ENCODE results near the gene KRT71.

The KRT71 gene

GRCh38 chr12:52582486-52582885, 29.5 kb upstream of the KRT71 start:
- Mint-ChIP-seq H3K36me3 (no peaks in the 10 kb centered on the region), H3K9me3 (no peaks in the 10 kb centered on the region), H3K4me1 (no peaks in the 10 kb centered on the region), H3K27ac (no peak overlapping the region), H3K27me3 (peaks cover 7% of the 10 kb centered on the region), H3K4me3 (no peak overlapping the region)
- ATAC-seq (ENCODE audit: low read depth) (no peak), DNase-seq (ENCODE audit: low spot score in 2 of 2) (no peak)

- H3K36me3 Mint-ChIP-seq: no peaks in the 10 kb centered on the region
- no peaks in the 10 kb centered on the region for H3K4me1 Mint-ChIP-seq
- H3K27ac Mint-ChIP-seq: no peak overlapping the region
- H3K27me3 Mint-ChIP-seq: peaks cover 7% of the 10 kb centered on the region
- no peak for DNase-seq (ENCODE audit: low spot score in 2 of 2)
- no peak overlapping the region for H3K4me3 Mint-ChIP-seq
- no peaks in the 10 kb centered on the region for H3K9me3 Mint-ChIP-seq
- no peak for ATAC-seq (ENCODE audit: low read depth)
These were observed 28.5 kb upstream of the KRT71 start for GRCh38 chr12:52581481-52581880.

- Mint-ChIP-seq H3K4me3 (no peak overlapping the region), H3K9me3 (no peaks in the 10 kb centered on the region), H3K36me3 (no peaks in the 10 kb centered on the region), H3K4me1 (no peaks in the 10 kb centered on the region), H3K27me3 (peaks cover 7% of the 10 kb centered on the region), H3K27ac (no peak overlapping the region)
- ATAC-seq (ENCODE audit: low read depth) (no peak), DNase-seq (ENCODE audit: low spot score in 2 of 2) (no peak)
These were observed 28.1 kb upstream of the KRT71 start for GRCh38 chr12:52581066-52581465.

GRCh38 chr12:52580496-52580895, 27.6 kb upstream of the KRT71 start:
- Mint-ChIP-seq H3K36me3 (no peaks in the 10 kb centered on the region), H3K27me3 (peaks cover 7% of the 10 kb centered on the region), H3K27ac (no peak overlapping the region), H3K4me3 (no peak overlapping the region), H3K4me1 (no peaks in the 10 kb centered on the region), H3K9me3 (no peaks in the 10 kb centered on the region)
- no peak for ATAC-seq (ENCODE audit: low read depth)
- no peak for DNase-seq (ENCODE audit: low spot score in 2 of 2)

- ATAC-seq (ENCODE audit: low read depth) (no peak), DNase-seq (ENCODE audit: low spot score in 2 of 2) (no peak)
- Mint-ChIP-seq H3K4me1 (no peaks in the 10 kb centered on the region), H3K36me3 (no peaks in the 10 kb centered on the region), H3K4me3 (no peak overlapping the region), H3K9me3 (no peaks in the 10 kb centered on the region), H3K27me3 (peaks cover 7% of the 10 kb centered on the region), H3K27ac (no peak overlapping the region)
These were observed 26.8 kb upstream of the KRT71 start for GRCh38 chr12:52579468-52580465.

- Mint-ChIP-seq H3K27me3 (peaks cover 7% of the 10 kb centered on the region), H3K4me3 (no peak overlapping the region), H3K27ac (no peak overlapping the region), H3K9me3 (no peaks in the 10 kb centered on the region), H3K4me1 (no peaks in the 10 kb centered on the region), H3K36me3 (no peaks in the 10 kb centered on the region)
- ATAC-seq (ENCODE audit: low read depth) (no peak), DNase-seq (ENCODE audit: low spot score in 2 of 2) (no peak)
These were observed 25.5 kb upstream of the KRT71 start for GRCh38 chr12:52578469-52578868.

- ATAC-seq (ENCODE audit: low read depth) (no peak), DNase-seq (ENCODE audit: low spot score in 2 of 2) (no peak)
- Mint-ChIP-seq H3K27ac (no peak overlapping the region), H3K9me3 (no peaks in the 10 kb centered on the region), H3K36me3 (no peaks in the 10 kb centered on the region), H3K27me3 (peaks cover 11% of the 10 kb centered on the region), H3K4me1 (no peaks in the 10 kb centered on the region), H3K4me3 (no peak overlapping the region)
These were observed 24.4 kb upstream of the KRT71 start for GRCh38 chr12:52577316-52577715.

- no peak for DNase-seq (ENCODE audit: low spot score in 2 of 2)
- H3K36me3 Mint-ChIP-seq: no peaks in the 10 kb centered on the region
- H3K27ac Mint-ChIP-seq: no peak overlapping the region
- H3K4me1 Mint-ChIP-seq: no peaks in the 10 kb centered on the region
- no peaks in the 10 kb centered on the region for H3K9me3 Mint-ChIP-seq
- no peak for ATAC-seq (ENCODE audit: low read depth)
- no peak overlapping the region for H3K4me3 Mint-ChIP-seq
- peaks cover 8% of the 10 kb centered on the region for H3K27me3 Mint-ChIP-seq
These were observed 23.0 kb upstream of the KRT71 start for GRCh38 chr12:52575948-52576347.

GRCh38 chr12:52575256-52575655, 22.3 kb upstream of the KRT71 start:
- Mint-ChIP-seq H3K4me1 (no peaks in the 10 kb centered on the region), H3K27me3 (peaks cover 5% of the 10 kb centered on the region), H3K36me3 (no peaks in the 10 kb centered on the region), H3K27ac (no peak overlapping the region), H3K9me3 (no peaks in the 10 kb centered on the region), H3K4me3 (no peak overlapping the region)
- no peak for ATAC-seq (ENCODE audit: low read depth)
- no peak for DNase-seq (ENCODE audit: low spot score in 2 of 2)

GRCh38 chr12:52573743-52574142, 20.8 kb upstream of the KRT71 start, which contains the start of gene KRT74:
TSS of gene KRT74 (minus strand) at chr12:52573843. CDS start at chr12:52573777, 66 bp downstream.
- Mint-ChIP-seq H3K27me3 (peaks cover 6% of the 10 kb centered on the region), H3K27ac (no peak within 1 kb of the TSS), H3K4me1 (no peaks in the 10 kb centered on the region), H3K4me3 (no peak within 1 kb of the TSS), H3K9me3 (no peaks in the 10 kb centered on the region), H3K36me3 (no peaks in the 10 kb centered on the region)
- DNase-seq (ENCODE audit: low spot score in 2 of 2) (no peak), ATAC-seq (ENCODE audit: low read depth) (no peak)

GRCh38 chr12:52573306-52573705, 20.4 kb upstream of the KRT71 start:
- Mint-ChIP-seq H3K4me1 (no peaks in the 10 kb centered on the region), H3K27me3 (peaks cover 6% of the 10 kb centered on the region), H3K9me3 (no peaks in the 10 kb centered on the region), H3K36me3 (no peaks in the 10 kb centered on the region), H3K27ac (no peak overlapping the region), H3K4me3 (no peak overlapping the region)
- DNase-seq (ENCODE audit: low spot score in 2 of 2): no peak
- no peak for ATAC-seq (ENCODE audit: low read depth)

- ATAC-seq (ENCODE audit: low read depth) (no peak), DNase-seq (ENCODE audit: low spot score in 2 of 2) (no peak)
- H3K4me3 Mint-ChIP-seq: no peak overlapping the region
- H3K4me1 Mint-ChIP-seq: no peaks in the 10 kb centered on the region
- no peaks in the 10 kb centered on the region for H3K9me3 Mint-ChIP-seq
- H3K36me3 Mint-ChIP-seq: no peaks in the 10 kb centered on the region
- H3K27me3 Mint-ChIP-seq: peaks cover 7% of the 10 kb centered on the region
- no peak overlapping the region for H3K27ac Mint-ChIP-seq
These were observed 17.6 kb upstream of the KRT71 start for GRCh38 chr12:52570511-52570910.

- Mint-ChIP-seq H3K4me3 (no peak overlapping the region), H3K27me3 (peaks cover 14% of the 10 kb centered on the region), H3K4me1 (no peaks in the 10 kb centered on the region), H3K27ac (no peak overlapping the region), H3K36me3 (no peaks in the 10 kb centered on the region), H3K9me3 (no peaks in the 10 kb centered on the region)
- DNase-seq (ENCODE audit: low spot score in 2 of 2) (no peak), ATAC-seq (ENCODE audit: low read depth) (no peak)
These were observed 15.2 kb upstream of the KRT71 start for GRCh38 chr12:52568111-52568510.

GRCh38 chr12:52566847-52567291, 13.9 kb upstream of the KRT71 start:
- Mint-ChIP-seq H3K36me3 (no peaks in the 10 kb centered on the region), H3K9me3 (no peaks in the 10 kb centered on the region), H3K4me3 (no peak overlapping the region), H3K27ac (no peak overlapping the region), H3K4me1 (no peaks in the 10 kb centered on the region), H3K27me3 (peaks cover 10% of the 10 kb centered on the region)
- DNase-seq (ENCODE audit: low spot score in 2 of 2): no peak
- ATAC-seq (ENCODE audit: low read depth): no peak

- Mint-ChIP-seq H3K27ac (no peak overlapping the region), H3K4me1 (no peaks in the 10 kb centered on the region), H3K9me3 (no peaks in the 10 kb centered on the region), H3K36me3 (no peaks in the 10 kb centered on the region), H3K4me3 (no peak overlapping the region), H3K27me3 (peaks cover 10% of the 10 kb centered on the region)
- DNase-seq (ENCODE audit: low spot score in 2 of 2) (no peak), ATAC-seq (ENCODE audit: low read depth) (no peak)
These were observed 11.6 kb upstream of the KRT71 start for GRCh38 chr12:52564582-52564981.
